EH (cell line): ENCODE data around the gene ZNF816.
"Not testable (repeated sequence)": the region's sequence is repeated elsewhere in the genome, so short reads cannot be mapped to it uniquely, and the experiment has no call there.

Experiments used
- DNase-seq: peaks from one replicate; pipeline ENCODE4 v3.0.0-alpha.2; 2015; ENCODE audit warnings: low read depth

ZNF816 gene

GRCh38 chr19:52959613-52960295 is 2.9 kb downstream of the ZNF816 start:
- DNase-seq = no peak

GRCh38 chr19:52957591-52957990 is 5.1 kb downstream of the ZNF816 start:
- DNase-seq = no peak

- DNase-seq = no peak
Observed at GRCh38 chr19:52956917-52957316, 5.8 kb downstream of the ZNF816 start.

- DNase-seq = no peak
Observed at GRCh38 chr19:52949422-52949821, 13.3 kb downstream of the ZNF816 start.

GRCh38 chr19:52948025-52948770 is 14.5 kb downstream of the ZNF816 start:
- no peak for DNase-seq

- DNase-seq = peak; percentile 29
Observed at GRCh38 chr19:52946322-52947310, 16.1 kb downstream of the ZNF816 start.

- no peak for DNase-seq
Observed at GRCh38 chr19:52945652-52946321, 16.9 kb downstream of the ZNF816 start.

- DNase-seq = not testable (repeated sequence)
Observed at GRCh38 chr19:52944703-52945493, 17.8 kb downstream of the ZNF816 start.

GRCh38 chr19:52943884-52944643 is 18.6 kb downstream of the ZNF816 start:
- no peak for DNase-seq

GRCh38 chr19:52943134-52943883 is 19.4 kb downstream of the ZNF816 start:
- no peak for DNase-seq

- peak; percentile 89 for DNase-seq
Observed at GRCh38 chr19:52942386-52943133, 20.1 kb downstream of the ZNF816 start.

GRCh38 chr19:52941941-52942385 is 20.7 kb downstream of the ZNF816 start:
- peak; percentile 43 for DNase-seq

GRCh38 chr19:52941523-52941922 is 21.2 kb downstream of the ZNF816 start:
- not testable (repeated sequence) for DNase-seq

GRCh38 chr19:52940905-52941304 is 21.8 kb downstream of the ZNF816 start:
- not testable (repeated sequence) for DNase-seq

- DNase-seq = no peak
Observed at GRCh38 chr19:52938761-52939160, 23.9 kb downstream of the ZNF816 start.

- DNase-seq = no peak
Observed at GRCh38 chr19:52936954-52937325, 25.7 kb downstream of the ZNF816 start.

- DNase-seq = no peak
Observed at GRCh38 chr19:52936151-52936953, 26.3 kb downstream of the ZNF816 start.

GRCh38 chr19:52935434-52935833 is 27.2 kb downstream of the ZNF816 start:
- peak; percentile 12 for DNase-seq
